ENCODE data around the gene IL15RA. TPM values are rescaled to one million over a fixed set of nuclear protein-coding genes. Genes with fewer than 3 reads are reported as not detected.

Gene IL15RA
- total and polyA plus RNA-seq, 2 of the 8 experiments (the other 6 are each of a cell fraction or from before 2014, with no cell fraction given): 1.3 to 1.4 TPM

GRCh38 chr10:5911670-5912069 lies 65.7 kb downstream of the IL15RA start (continued):
- TF ChIP-seq EZH2 (IDR thresholded peaks at IDR 0.05; ENCODE audit: low read depth, low read length, severe bottlenecking) (no peak), ASH2L (IDR thresholded peaks at IDR 0.05; ENCODE audit: low read length) (no peak)
- TF ChIP-seq, protein P1, sequence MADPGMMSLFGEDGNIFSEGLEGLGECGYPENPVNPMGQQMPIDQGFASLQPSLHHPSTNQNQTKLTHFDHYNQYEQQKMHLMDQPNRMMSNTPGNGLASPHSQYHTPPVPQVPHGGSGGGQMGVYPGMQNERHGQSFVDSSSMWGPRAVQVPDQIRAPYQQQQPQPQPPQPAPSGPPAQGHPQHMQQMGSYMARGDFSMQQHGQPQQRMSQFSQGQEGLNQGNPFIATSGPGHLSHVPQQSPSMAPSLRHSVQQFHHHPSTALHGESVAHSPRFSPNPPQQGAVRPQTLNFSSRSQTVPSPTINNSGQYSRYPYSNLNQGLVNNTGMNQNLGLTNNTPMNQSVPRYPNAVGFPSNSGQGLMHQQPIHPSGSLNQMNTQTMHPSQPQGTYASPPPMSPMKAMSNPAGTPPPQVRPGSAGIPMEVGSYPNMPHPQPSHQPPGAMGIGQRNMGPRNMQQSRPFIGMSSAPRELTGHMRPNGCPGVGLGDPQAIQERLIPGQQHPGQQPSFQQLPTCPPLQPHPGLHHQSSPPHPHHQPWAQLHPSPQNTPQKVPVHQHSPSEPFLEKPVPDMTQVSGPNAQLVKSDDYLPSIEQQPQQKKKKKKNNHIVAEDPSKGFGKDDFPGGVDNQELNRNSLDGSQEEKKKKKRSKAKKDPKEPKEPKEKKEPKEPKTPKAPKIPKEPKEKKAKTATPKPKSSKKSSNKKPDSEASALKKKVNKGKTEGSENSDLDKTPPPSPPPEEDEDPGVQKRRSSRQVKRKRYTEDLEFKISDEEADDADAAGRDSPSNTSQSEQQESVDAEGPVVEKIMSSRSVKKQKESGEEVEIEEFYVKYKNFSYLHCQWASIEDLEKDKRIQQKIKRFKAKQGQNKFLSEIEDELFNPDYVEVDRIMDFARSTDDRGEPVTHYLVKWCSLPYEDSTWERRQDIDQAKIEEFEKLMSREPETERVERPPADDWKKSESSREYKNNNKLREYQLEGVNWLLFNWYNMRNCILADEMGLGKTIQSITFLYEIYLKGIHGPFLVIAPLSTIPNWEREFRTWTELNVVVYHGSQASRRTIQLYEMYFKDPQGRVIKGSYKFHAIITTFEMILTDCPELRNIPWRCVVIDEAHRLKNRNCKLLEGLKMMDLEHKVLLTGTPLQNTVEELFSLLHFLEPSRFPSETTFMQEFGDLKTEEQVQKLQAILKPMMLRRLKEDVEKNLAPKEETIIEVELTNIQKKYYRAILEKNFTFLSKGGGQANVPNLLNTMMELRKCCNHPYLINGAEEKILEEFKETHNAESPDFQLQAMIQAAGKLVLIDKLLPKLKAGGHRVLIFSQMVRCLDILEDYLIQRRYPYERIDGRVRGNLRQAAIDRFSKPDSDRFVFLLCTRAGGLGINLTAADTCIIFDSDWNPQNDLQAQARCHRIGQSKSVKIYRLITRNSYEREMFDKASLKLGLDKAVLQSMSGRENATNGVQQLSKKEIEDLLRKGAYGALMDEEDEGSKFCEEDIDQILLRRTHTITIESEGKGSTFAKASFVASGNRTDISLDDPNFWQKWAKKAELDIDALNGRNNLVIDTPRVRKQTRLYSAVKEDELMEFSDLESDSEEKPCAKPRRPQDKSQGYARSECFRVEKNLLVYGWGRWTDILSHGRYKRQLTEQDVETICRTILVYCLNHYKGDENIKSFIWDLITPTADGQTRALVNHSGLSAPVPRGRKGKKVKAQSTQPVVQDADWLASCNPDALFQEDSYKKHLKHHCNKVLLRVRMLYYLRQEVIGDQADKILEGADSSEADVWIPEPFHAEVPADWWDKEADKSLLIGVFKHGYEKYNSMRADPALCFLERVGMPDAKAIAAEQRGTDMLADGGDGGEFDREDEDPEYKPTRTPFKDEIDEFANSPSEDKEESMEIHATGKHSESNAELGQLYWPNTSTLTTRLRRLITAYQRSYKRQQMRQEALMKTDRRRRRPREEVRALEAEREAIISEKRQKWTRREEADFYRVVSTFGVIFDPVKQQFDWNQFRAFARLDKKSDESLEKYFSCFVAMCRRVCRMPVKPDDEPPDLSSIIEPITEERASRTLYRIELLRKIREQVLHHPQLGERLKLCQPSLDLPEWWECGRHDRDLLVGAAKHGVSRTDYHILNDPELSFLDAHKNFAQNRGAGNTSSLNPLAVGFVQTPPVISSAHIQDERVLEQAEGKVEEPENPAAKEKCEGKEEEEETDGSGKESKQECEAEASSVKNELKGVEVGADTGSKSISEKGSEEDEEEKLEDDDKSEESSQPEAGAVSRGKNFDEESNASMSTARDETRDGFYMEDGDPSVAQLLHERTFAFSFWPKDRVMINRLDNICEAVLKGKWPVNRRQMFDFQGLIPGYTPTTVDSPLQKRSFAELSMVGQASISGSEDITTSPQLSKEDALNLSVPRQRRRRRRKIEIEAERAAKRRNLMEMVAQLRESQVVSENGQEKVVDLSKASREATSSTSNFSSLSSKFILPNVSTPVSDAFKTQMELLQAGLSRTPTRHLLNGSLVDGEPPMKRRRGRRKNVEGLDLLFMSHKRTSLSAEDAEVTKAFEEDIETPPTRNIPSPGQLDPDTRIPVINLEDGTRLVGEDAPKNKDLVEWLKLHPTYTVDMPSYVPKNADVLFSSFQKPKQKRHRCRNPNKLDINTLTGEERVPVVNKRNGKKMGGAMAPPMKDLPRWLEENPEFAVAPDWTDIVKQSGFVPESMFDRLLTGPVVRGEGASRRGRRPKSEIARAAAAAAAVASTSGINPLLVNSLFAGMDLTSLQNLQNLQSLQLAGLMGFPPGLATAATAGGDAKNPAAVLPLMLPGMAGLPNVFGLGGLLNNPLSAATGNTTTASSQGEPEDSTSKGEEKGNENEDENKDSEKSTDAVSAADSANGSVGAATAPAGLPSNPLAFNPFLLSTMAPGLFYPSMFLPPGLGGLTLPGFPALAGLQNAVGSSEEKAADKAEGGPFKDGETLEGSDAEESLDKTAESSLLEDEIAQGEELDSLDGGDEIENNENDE (IDR thresholded peaks at IDR 0.05; ENCODE audit: insufficient replicate concordance, low read length): no peak
- TF ChIP-seq, protein P2, sequence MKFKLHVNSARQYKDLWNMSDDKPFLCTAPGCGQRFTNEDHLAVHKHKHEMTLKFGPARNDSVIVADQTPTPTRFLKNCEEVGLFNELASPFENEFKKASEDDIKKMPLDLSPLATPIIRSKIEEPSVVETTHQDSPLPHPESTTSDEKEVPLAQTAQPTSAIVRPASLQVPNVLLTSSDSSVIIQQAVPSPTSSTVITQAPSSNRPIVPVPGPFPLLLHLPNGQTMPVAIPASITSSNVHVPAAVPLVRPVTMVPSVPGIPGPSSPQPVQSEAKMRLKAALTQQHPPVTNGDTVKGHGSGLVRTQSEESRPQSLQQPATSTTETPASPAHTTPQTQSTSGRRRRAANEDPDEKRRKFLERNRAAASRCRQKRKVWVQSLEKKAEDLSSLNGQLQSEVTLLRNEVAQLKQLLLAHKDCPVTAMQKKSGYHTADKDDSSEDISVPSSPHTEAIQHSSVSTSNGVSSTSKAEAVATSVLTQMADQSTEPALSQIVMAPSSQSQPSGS (IDR thresholded peaks at IDR 0.05; ENCODE audit: low read length): no peak
